SW480 (cell line): ENCODE results near the gene KLHL5.
A peak's percentile ranks its signal among the peaks of the same experiment; 100 is the strongest.
"Not testable (repeated sequence)": the region's sequence is repeated elsewhere in the genome, so short reads cannot be mapped to it uniquely, and the experiment has no call there.

Experiments used
- DNase-seq: peaks from one replicate; pipeline ENCODE4 v3.0.0-alpha.2; 2016; ENCODE audit warnings: low spot score

Gene KLHL5, protein sequence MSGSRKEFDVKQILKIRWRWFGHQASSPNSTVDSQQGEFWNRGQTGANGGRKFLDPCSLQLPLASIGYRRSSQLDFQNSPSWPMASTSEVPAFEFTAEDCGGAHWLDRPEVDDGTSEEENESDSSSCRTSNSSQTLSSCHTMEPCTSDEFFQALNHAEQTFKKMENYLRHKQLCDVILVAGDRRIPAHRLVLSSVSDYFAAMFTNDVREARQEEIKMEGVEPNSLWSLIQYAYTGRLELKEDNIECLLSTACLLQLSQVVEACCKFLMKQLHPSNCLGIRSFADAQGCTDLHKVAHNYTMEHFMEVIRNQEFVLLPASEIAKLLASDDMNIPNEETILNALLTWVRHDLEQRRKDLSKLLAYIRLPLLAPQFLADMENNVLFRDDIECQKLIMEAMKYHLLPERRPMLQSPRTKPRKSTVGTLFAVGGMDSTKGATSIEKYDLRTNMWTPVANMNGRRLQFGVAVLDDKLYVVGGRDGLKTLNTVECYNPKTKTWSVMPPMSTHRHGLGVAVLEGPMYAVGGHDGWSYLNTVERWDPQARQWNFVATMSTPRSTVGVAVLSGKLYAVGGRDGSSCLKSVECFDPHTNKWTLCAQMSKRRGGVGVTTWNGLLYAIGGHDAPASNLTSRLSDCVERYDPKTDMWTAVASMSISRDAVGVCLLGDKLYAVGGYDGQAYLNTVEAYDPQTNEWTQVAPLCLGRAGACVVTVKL

DNA sequence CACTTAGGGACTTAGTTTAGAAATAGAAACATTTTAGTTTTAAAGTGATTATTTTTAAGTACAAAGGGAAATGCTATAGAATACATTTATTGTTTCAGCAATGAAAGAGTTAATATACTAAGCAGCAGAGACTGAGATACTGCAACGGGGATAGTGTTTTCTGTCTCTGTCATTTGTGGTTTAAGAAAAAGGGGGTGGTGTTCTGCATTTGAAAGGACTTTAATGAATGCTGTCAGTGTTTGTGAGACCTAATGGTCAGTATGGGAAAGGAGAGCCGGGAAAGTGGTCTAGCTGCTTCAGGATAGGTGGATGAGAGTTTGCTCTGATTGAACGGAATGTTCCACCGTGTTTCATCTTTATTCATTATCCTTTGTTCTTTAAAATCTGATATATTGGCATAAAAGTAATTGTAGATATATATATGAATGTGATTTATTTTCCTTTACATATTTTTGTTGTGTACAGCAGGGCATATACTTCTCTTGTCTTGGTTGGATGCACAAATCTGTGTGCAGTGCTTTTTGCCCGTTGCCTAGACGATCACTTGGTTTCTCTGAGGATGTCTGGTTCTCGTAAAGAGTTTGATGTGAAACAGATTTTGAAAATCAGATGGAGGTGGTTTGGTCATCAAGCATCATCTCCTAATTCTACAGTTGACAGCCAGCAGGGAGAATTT lies at the start of gene KLHL5:
KLHL5 (plus strand) TSS at position 139 of the 676 bp plus-strand sequence; CDS start at position 560, 421 bp downstream.
- peak; percentile 55 for DNase-seq

DNA sequence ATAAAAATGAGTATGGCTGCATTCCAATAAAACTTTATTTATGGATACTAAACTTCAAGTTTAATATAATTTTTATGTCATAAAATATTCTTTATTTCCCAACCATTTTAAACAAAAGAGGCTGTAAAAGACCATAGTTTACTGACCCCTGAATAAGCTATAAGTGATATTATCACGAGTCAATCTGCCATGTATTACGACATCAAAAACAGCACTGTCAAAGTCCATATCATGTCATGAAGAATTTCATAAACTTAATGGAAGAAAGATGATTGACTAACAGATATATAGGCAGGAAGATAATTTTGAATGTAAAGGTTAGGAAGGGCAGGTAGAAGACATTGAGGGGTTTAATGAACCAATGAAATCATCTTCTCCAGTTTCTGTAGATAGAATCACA lies 48.0 kb upstream of the KLHL5 start:
- no peak for DNase-seq

DNA sequence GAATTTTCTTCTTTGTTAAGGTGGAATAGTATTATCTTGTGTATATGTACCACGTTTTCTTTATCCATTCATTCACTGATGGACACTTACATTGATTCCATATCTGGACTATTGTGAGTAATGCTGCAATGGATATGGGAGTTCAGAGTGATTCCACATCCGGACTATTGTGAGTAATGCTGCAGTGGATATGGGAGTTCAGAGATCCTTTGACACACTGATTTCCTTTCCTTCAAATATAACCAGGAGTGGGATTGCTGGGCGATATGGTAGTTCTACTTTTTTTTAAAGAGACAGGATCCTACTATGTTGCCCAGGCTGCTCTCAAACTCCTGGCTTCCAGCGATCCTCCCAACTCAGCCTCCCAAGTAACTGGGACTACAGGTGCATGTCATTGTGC lies 41.9 kb upstream of the KLHL5 start:
- DNase-seq, result no peak

DNA sequence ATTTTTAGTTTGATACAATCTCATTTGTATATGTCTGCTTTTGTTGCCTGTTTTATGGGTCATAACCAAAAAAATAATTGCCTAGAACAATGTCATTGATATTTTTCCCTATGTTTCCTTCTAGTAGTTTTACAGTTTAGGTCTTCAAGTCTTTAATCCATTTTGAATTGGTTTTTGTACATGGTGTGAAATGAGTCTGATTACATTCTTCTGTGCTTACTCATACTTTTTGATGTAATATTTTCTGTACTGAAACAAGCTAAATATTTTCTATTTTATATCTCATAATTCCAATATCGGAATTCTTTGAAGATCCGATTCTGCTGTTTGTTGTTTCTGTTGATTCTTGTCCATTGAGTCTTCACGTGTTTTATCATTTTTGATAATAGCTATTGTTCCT lies 40.4 kb upstream of the KLHL5 start:
- no peak for DNase-seq

DNA sequence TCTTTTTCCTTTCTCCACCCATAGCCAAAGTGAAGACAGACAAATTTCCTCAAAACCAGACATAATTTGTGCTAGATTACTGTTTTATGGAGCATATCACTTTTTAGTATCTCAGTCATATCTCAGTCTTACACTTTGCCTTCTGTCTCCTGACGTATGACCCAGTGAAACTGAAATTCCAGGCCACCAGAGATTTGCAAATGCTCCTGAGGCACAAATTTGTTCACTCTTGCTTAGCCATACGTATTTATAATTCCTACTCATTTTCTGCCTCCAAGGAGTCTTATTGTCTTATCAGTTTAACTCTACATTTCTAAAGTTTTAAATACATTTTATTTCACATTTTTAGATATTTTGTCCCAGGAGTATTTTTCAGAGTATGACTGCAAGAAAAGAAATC lies 39.8 kb upstream of the KLHL5 start:
- no peak for DNase-seq

DNA sequence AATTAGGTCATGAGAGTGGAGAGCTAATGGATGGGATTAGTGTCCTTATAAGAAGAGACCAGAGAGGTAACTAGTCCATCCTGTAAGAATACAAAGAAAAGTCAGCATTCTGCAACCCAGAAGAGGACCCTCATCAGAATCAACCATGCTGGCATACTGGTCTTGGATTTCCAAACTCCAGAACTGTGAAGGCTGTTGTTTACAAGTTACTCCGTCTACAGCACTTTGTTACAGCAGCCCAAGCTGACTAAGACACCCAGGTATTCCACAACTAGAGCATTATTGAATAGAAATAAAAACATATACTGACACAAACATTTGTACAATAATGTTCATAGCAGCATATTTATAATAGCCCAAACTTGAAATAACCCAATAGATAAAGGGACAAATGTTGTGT lies 39.0 kb upstream of the KLHL5 start:
- no peak for DNase-seq

DNA sequence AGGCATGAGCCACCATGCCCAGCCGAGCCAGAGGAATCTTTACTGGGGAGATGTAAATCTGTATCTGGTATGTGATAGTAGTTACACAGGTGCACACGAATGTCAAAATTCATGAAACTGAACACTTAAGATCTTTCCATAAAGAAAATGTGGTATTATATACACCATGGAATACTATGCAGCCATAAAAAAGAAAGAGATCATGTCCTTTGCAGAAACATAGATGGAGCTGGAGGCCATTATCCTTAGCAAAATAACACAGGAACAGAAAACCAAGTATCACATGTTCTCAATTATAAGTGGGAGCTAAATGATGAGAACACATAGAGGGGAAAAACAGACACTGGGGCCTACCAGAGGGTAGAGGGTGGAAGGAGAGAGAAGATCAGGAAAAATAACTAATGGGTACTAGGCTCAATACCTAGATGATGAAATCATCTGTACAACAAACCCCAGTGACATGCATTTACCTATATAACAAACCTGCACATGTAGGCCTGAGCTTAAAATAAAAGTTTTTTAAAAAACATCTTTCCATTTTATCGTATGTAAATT lies 37.6 kb upstream of the KLHL5 start:
- DNase-seq, result no peak

DNA sequence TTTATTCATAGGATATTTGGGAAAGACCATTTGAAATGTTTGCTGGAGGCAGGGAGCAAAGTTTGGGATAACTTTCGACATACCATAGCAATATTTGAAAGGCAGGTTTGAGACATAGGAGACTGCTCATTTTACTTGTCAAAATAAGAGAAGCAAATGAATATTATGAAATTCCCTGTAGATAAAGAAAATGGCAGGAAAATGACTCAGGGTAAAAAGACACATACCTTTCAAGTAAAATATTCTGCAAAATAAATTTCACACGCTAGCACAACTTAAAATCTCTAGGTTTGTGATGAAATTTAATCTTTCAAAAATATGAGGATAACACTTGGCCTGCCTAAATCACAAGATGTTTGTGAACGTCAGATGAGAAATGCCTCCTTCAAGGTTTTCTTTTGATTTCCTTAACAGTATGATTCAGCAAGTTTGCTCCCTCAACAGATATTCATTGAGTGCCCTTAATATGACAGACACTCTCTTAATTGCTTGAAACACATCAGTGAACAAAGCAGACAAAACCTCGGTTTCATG lies 36.4 kb upstream of the KLHL5 start:
- DNase-seq, result no peak

DNA sequence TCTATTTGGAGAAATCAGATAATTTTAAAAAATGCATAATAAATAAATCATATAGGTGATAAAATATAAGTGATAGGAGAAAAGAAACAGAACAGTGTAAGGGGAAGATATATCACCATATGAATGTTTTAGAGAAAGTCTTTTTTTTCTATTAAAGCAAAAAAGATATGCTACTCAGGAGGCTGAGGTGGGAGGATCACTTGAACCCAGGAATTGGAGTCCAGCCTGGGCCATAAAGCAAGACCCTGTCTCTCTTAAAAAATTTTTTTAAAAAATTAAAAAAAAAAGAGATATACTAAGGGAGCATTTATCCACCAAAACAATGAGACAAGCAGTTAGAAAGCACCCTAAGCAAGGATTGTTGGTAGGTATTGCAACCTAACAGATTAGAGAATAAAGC lies 35.9 kb upstream of the KLHL5 start:
- DNase-seq, result no peak

DNA sequence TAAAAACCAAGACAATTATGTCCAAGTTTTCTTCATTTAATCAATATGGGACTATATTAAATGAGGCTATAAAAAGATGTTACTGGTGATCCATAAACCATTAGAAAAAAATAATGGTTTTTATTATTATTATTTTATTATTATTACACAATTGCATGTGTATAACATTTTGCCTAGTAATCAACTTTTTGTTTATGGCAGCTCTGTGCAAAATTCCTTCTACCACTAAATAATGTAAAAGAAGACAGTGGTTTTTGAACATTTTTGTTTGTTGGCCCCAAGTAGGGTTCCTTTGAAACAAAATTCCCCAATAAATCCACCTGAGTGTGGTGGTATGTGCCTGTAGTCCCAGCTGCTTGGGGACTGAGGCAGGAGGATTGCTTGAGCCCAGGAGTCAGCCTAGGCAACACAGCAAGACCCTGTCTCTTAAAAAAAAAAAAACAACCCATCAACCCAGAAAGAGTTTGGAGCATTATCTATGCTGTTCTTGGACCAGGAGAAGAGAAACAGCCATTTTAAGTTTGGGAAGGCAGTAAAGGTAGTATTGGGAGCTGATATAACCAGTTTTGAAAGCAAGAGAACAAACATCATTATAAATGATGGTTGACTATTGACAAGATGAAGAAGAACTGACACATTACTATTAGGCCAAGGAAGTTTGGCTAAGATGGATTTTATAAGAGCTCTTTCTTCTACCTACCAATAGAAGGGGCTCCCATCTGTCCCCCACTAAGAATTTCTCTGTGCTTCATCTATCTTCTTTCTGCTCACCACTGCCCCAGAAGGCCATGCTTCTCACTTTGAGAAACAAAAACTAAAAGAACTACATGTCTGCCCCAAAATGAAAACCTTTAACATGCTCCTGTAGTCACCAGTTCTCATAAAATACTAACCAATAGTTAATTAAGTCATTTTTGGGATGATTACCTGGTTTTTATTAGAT lies 32.0 kb upstream of the KLHL5 start:
- no peak for DNase-seq

DNA sequence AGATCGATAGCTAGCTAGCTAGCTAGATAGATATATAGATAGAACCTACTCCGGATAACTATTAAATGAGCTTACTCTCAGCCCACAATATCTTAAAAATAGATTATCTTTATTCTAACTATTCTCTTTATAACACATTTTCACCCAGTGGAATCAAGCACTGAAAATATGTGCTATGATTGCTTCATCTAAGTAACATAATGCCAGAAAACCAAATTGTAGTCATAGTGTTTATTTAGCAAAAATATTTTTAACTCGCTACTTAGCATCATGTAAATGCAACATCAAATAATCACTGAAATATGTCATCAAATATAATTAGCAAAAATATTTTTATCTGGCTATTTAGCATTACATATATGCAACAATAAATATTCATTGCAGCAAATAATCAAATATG lies 31.3 kb upstream of the KLHL5 start:
- DNase-seq, result no peak

DNA sequence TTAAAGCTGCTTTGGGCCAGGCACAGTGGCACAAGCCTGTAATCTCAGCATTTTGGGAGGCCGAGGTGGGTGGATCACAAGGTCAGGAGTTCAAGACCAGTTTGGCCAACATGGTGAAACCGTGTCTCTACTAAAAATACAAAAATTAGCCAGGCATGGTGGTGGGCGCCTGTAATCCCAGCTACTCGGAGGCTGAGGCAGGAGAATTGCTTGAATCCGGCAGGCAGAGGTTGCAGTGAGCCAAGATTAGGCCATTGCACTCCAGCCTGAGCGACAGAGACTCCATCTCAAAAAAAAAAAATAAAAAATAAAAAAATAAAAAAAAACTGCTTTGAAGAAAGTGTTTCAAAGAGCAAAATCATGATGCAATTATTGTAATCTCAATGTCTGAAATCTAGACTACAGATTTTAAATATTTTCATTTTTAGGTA lies 30.4 kb upstream of the KLHL5 start:
- DNase-seq, result not testable (repeated sequence)

DNA sequence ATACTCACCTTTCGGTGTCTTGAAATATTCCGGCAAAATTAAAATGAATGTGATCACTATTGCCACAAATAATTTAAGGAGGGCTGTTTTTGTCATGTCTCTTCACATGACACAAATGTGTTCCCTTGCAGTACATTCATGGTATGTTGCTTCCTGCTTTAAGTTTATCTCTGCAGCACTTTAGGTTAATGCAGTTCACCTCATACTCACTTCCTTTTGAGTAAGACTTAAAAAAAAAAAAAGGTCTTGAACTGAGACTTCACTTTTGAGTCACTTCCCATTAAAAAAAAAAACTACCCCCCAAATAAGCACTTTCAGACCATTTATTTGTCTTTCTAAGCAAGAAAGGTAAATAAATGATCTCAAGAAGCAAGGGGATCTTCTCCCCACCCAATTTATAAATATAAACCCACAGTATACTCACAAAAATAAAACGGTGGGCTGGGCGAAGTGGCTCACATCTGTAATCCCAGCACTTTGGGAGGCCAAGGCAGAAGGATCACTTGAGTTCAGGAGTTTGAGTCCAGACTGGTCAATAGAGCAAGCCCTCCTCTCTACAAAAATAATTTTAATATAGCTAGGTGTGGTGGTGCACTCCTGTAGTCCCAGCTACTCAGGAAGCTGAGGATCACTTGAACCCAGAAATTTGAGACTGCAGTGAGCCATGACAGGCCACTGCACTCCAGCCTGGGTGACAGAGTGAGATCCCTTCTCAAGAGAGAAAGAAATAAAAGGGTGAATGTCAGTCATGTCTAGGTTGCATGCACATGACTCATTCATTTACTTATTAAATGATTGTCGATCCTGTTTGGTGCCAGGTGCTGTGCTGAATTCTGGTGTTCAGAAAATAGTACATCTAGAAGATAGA lies 29.6 kb upstream of the KLHL5 start, which contains the start of gene TMEM156:
TMEM156 (minus strand) TSS at position 192 of the 868 bp plus-strand sequence; CDS start at position 96, 96 bp downstream.
- no peak for DNase-seq

DNA sequence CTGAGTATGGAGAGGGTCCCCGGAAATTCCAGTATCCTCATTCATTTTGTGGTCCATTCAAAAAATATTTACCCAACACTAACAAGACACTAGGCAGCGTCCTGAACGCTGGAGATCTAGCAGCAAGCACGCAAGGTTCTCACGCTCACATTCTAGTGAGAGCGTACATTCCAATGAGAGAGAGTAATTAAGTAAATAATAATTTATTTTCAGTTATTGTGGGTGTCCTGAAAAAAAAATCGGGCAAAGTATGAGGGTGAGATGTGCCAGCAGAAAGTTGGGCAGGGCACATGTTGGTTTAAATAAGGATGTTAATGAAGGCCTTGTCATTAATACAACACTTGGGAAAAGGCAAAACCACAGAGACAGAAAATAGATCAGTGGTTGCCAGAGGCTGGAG lies 25.9 kb upstream of the KLHL5 start:
- DNase-seq, result peak; percentile 30

DNA sequence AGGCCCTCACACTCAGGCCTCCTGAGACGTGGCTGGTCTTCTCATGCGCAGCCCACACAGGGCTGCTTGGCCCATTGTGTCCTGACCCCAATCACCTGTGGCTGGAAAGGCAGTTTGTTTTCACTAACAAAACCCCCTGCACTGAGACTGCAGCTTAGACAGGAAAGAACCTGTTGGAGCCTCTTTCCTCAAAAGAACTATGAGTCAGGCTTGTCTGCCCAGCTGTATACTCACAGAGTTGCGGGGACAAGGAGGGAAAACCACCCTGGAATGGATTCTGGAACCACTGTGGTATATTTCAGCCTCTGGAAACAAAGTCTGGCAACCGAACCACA lies 24.6 kb upstream of the KLHL5 start:
- DNase-seq, result no peak

DNA sequence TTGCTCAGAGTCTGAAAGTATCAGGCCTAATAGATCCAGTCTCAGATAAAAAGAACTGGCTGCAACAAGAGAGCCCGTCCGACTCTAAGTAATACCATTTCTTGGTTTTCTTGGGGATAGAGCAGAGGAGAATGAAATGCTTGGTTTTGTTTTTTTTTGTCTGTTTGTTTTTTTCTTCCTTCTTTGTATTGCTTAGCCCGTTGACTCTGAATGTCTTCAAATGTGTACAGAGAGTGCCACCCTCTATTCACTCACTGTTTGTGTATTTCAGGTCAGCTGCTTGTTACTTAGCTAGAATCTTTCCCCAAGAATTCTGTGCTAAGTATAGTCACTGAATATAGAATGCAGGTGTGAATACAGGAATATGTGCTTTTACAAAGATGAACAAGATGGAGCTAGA lies 24.1 kb upstream of the KLHL5 start:
- no peak for DNase-seq

DNA sequence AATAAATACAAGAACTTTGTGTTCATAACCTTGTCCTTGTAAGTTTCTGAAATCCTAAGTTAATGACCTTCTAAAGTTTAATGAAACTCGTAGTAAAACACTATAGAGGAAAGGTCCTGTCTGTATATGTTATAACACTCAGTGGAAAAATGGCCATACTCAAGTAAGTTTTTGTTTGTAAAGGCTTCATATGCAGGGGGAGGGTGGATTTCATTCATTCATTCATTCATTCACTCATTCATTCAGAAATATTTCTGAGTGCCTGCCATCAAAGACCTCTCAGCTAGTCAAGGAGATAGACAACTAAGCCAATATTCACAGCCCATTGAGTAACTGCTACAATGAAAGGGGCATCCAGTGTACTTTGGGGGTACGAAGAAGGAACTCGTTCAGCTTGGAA lies 22.9 kb upstream of the KLHL5 start:
- DNase-seq, result no peak

DNA sequence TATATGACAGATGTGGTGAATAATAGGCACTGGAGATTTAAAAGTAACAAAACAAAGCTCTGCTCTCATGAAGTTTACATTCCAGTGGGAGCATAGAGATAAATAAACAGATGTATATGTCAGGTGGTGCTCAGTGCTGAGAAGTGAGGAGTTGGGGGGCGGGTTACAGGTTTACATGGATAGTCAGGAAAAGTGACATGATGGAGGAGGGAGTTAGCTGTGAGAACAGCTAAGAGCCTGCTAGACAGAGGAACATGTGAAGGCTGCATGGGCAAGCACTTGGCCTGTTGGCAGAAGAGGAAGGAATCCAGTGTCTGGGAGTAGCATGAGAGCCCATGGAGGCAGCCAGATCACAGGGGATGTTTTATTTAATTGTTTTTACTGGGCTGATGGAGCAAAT lies 19.7 kb upstream of the KLHL5 start:
- DNase-seq, result peak; percentile 26

DNA sequence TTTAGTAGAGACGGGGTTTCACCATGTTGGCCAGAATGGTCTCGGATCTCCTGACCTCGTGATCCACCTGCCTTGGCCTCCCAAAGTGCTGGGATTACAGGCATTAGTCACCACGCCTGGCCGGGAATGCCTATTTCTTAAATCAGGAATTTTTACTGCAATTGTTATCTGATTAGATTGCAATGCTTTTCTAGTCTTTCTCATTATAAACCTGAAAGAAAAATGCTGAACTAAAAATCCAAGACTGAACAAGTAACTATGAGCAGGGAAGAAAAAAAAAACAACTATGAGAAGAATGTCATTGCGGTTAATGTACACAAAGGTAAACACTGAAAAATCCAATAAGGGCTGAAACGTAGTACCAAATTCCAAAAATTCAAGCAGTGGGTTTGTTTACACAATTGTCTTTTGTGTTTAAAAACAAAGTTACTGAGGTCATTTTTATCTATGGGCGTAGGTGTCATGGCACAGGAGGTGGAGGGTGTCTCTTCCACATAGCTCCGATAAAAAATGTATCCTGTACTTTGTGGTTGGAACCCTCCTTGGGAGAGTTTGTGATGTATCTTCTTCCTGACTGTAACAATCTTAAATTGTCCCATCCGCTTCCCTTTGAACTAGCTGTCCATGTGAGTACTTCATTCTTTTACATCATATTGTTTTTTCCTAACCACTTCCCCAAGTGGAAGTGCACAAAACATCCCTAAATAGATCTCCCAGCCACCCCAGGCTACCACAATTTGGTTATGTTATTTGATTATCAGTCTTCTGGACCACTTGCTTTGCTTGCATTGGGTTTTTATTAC lies 18.8 kb upstream of the KLHL5 start:
- DNase-seq, result peak; percentile 87
